Loucy (cell line): ENCODE measurements around the gene LHPP.

ENCODE experiments used
- CTCF ChIP-seq: fragments of 200-600 bp; sonication (generic); conservative IDR thresholded peaks from 2 replicates; pipeline ENCODE4 v1.5.1; 2014; ENCODE audit warnings: mild to moderate bottlenecking, antibody characterized with exemption, low read length
- EZH2phosphoT487 ChIP-seq: fragments of 200-600 bp; IDR thresholded peaks from 2 replicates; pipeline ENCODE4 v1.6.1; 2018; ENCODE audit warnings: antibody characterized with exemption, mild to moderate bottlenecking, moderate library complexity, borderline replicate concordance

GRCh38 chr10:124637746-124638145 is 176.1 kb downstream of the LHPP start:
- TF ChIP-seq CTCF (no peak), EZH2phosphoT487 (no peak)
